Endothelial cell of umbilical vein (primary cell): ENCODE data around the gene CTNNA2. TPM values are rescaled to one million over a fixed set of nuclear protein-coding genes. Genes with fewer than 3 reads are reported as not detected.

Source experiments
- BruUV-seq: library from RNA; stranded (reverse); fragments of 400-500 nt; replicated peaks from 2 replicates; lab custom pipeline; 2021; lab: Mats Ljungman, UMichigan
- CTCF ChIA-PET: fragments of 300-600, 350-600 bp; sonication (Branson Sonifier 250); formaldehyde crosslinking; loops from one replicate; lab custom pipeline; 2021; ENCODE audit warnings: antibody characterized with exemption, inconsistent platforms; lab: Charles Lee
- POLR2A ChIA-PET: fragments of 300-600, 350-600 bp; sonication (Branson Sonifier 250); formaldehyde crosslinking; loops from one replicate; lab custom pipeline; 2021; ENCODE audit warnings: antibody characterized with exemption, inconsistent platforms; lab: Charles Lee
- DNase-seq: peaks from one replicate; pipeline ENCODE4 v3.0.0-alpha.2; 2011; ENCODE audit warnings: low read depth, low spot score
- FAIRE-seq: peaks from 2 replicates; lab custom pipeline; 2011; peaks lifted over from hg19 to GRCh38; lab: Jason Lieb, UNC
- H2AFZ ChIP-seq: 2 replicates; pipeline ENCODE4 v1.6.0; 2012; ENCODE audit warnings: low read depth, low read length, control low read depth, inconsistent platforms
- H3K27ac ChIP-seq: 2 replicates; pipeline ENCODE4 v1.5.1; 2011; ENCODE audit warnings: low read depth, mild to moderate bottlenecking, control low read depth, low read length, moderate library complexity; ENCODE audit not compliant: insufficient read depth
- H3K27me3 ChIP-seq, 2 experiments: 2 replicates each; pipeline versions ENCODE4 v1.6.0 to v1.6.1; 2011; ENCODE audit warnings: low read length in 2 of 2, mixed read lengths in 1 of 2; ENCODE audit not compliant: control insufficient read depth in 2 of 2, insufficient read depth in 2 of 2
- H3K36me3 ChIP-seq, 2 experiments: 2 replicates in 1 of 2; 3 replicates in 1 of 2; pipeline ENCODE4 v1.5.1; 2011; ENCODE audit warnings: low read length in 2 of 2, mild to moderate bottlenecking in 1 of 2, moderate library complexity in 1 of 2; ENCODE audit not compliant: control insufficient read depth in 2 of 2, insufficient read depth in 2 of 2; ENCODE audit errors: extremely low read depth in 1 of 2
- H3K4me1 ChIP-seq: 3 replicates; pipeline ENCODE4 v1.5.1; 2011; ENCODE audit warnings: mild to moderate bottlenecking, low read length; ENCODE audit not compliant: control insufficient read depth, insufficient read depth; ENCODE audit errors: extremely low read depth
- H3K4me2 ChIP-seq: 2 replicates; pipeline ENCODE4 v1.6.1; 2011; ENCODE audit warnings: low read length, control low read depth, mixed read lengths; ENCODE audit not compliant: insufficient read depth
- H3K4me3 ChIP-seq, 3 experiments: fragments of 200-600 bp in 1 of 3; sonication (generic), shearing (Covaris generic) in 1 of 3; replicated peaks in 1 of 3; 2 replicates each; pipeline ENCODE4 v1.5.1; 2011 to 2016; ENCODE audit warnings: control low read depth in 3 of 3, low read length in 3 of 3, mild to moderate bottlenecking in 2 of 3, inconsistent platforms in 1 of 3, low read depth in 1 of 3, moderate library complexity in 1 of 3; ENCODE audit not compliant: insufficient read depth in 1 of 3
- H3K79me2 ChIP-seq: 2 replicates; pipeline ENCODE4 v1.6.0; 2012; ENCODE audit warnings: low read length, inconsistent platforms; ENCODE audit not compliant: control insufficient read depth, insufficient read depth
- H3K9ac ChIP-seq: replicated peaks from 2 replicates; pipeline ENCODE3; 2011; ENCODE audit warnings: low read length, control low read depth; ENCODE audit not compliant: insufficient read depth; ENCODE audit errors: extremely low read depth
- H3K9me1 ChIP-seq: replicated peaks from 3 replicates; pipeline ENCODE4 v1.6.0; 2011; ENCODE audit warnings: mild to moderate bottlenecking, low read length; ENCODE audit not compliant: control insufficient read depth, insufficient read depth; ENCODE audit errors: extremely low read depth
- H3K9me3 ChIP-seq: replicated peaks from 2 replicates; pipeline ENCODE4 v1.5.1; 2012; ENCODE audit warnings: low read length, inconsistent platforms; ENCODE audit not compliant: control insufficient read depth, insufficient read depth
- H4K20me1 ChIP-seq: replicated peaks from 2 replicates; pipeline ENCODE3; 2011; ENCODE audit warnings: mild to moderate bottlenecking, low read length; ENCODE audit not compliant: control insufficient read depth, insufficient read depth; ENCODE audit errors: extremely low read depth
- EZH2 ChIP-seq: IDR thresholded peaks from 2 replicates; pipeline ENCODE4 v1.6.1; 2012; ENCODE audit warnings: borderline replicate concordance, low read depth, mild to moderate bottlenecking, moderate library complexity, low read length, inconsistent platforms; ENCODE audit not compliant: severe bottlenecking
- FOS ChIP-seq: IDR thresholded peaks from 2 replicates; pipeline ENCODE4 v1.6.1; 2011; ENCODE audit warnings: mild to moderate bottlenecking, low read length, moderate library complexity, borderline replicate concordance; ENCODE audit not compliant: insufficient read depth
- GATA2 ChIP-seq: IDR thresholded peaks from 2 replicates; pipeline ENCODE4 v1.7.0; 2011; ENCODE audit warnings: low read depth, mild to moderate bottlenecking, moderate library complexity, mixed read lengths, low read length; ENCODE audit not compliant: insufficient read length, insufficient read depth
- JUN ChIP-seq: IDR thresholded peaks from 2 replicates; pipeline ENCODE4 v1.6.1; 2011; ENCODE audit warnings: borderline replicate concordance, low read depth; ENCODE audit not compliant: insufficient read length, insufficient read depth
- MYC ChIP-seq: IDR thresholded peaks from one replicate; pipeline ENCODE4 v1.6.1; 2011; ENCODE audit warnings: mild to moderate bottlenecking, low read depth, low read length
- POLR2A ChIP-seq: IDR thresholded peaks from 2 replicates; pipeline ENCODE4 v1.6.1; 2012; ENCODE audit warnings: low read depth, mild to moderate bottlenecking, control low read depth, low read length
- POLR2AphosphoS5 ChIP-seq: IDR thresholded peaks from 2 replicates; pipeline ENCODE4 v1.6.1; 2012; ENCODE audit warnings: low read depth, mild to moderate bottlenecking, control low read depth, low read length, moderate library complexity; ENCODE audit not compliant: insufficient read depth
- dilution Hi-C: fragments of 300-500 bp; cut with MboI; formaldehyde crosslinking; loops from one replicate; pipeline ENCODE4 v1.15.0; 2019; ENCODE audit warnings: low sequenced_read_pairs; ENCODE audit not compliant: extremely low pct_ligation_motif_present
- intact Hi-C: fragments of 100-400 bp; cut with micrococcal nuclease; formaldehyde crosslinking; loops from one replicate; pipeline ENCODE4 v1.10.0; 2022
- polyA plus RNA-seq, 4 experiments: library from polyadenylated mRNA; depleted of rRNA in 3 of 4; stranded (reverse) in 3 of 4; unstranded in 1 of 4; fragments of >200 nt; gene quantifications; 2 replicates each; pipeline versions ENCODE4 v1.2.1 to v1.2.3, GENCODE V29; 2011 to 2012; ENCODE audit warnings: missing spikeins in 1 of 4
- total RNA-seq: library from RNA; stranded (reverse); gene quantifications from 2 replicates; pipeline ENCODE4 v1.2.3, GENCODE V29; 2021
- TF ChIP-seq, protein P1 (sequence below): IDR thresholded peaks from 2 replicates; pipeline ENCODE4 v1.6.1; 2011; ENCODE audit not compliant: insufficient read depth, insufficient read length
- TF ChIP-seq, protein P2 (sequence below), 2 donors: IDR thresholded peaks; 1 replicate in 1 of 2; 2 replicates in 1 of 2; pipeline ENCODE4 v1.5.1; 2011; ENCODE audit warnings: low read length in 2 of 2, mild to moderate bottlenecking in 2 of 2, moderate library complexity in 2 of 2, control low read depth in 1 of 2, inconsistent platforms in 1 of 2, low read depth in 1 of 2; ENCODE audit not compliant: insufficient read depth in 1 of 2; ENCODE audit errors: extremely low read depth in 1 of 2

Gene CTNNA2
- total and polyA plus RNA-seq, 2 donors (not counting 3 experiments of a cell fraction or from before 2014, with no cell fraction given): not detected

DNA sequence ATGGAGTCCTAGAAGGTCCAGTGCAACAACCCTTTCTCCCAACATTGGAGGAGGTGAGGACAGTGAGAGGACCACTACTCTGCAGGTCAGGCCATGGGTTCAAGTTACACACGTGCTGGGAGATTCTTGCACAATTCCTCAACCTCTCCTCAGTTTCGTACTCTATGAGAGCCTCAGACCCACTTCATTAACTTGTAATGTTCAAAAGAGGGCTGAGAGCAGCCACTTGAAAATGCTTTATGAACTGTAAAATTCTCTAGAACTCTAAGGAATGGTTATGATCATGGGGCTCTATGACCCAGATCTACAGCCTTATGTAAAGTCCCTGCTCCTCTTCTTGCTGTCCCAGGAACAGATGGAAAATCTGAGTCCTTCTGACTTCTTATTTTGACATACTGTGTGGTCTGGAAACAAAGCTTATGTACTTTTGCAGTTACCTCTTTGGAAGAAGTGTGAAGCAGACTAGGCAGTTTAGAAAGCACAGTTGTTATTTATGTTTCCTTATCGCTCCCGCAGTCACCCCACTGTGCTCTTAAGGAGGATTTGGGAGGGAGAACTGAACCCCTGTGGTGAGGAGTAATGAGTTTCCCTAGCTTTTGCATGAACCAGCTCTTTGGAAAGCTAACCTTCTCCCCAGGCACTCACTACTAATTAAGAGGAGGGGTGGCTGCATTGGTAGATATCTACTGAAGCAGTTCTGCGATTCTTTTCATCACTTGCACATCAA lies 495.1 kb downstream of the CTNNA2 start:
- no peaks in the 10 kb centered on the region for H3K79me2 ChIP-seq
- H4K20me1 ChIP-seq: no peaks in the 10 kb centered on the region
- H3K4me2 ChIP-seq: no peak overlapping the region
- H3K9ac ChIP-seq: no peak overlapping the region
- ChIA-PET POLR2A (no interaction called here), CTCF (no interaction called here)
- intact Hi-C loops (no loop called here), dilution Hi-C loops (no loop called here)
- no TSS peak for BruUV-seq
- no peak overlapping the region for H3K27ac ChIP-seq
- TF ChIP-seq EZH2 (no peak), MYC (no peak), POLR2AphosphoS5 (no peak), GATA2 (no peak), FOS (no peak), POLR2A (no peak), JUN (no peak)
- TF ChIP-seq, protein P1, sequence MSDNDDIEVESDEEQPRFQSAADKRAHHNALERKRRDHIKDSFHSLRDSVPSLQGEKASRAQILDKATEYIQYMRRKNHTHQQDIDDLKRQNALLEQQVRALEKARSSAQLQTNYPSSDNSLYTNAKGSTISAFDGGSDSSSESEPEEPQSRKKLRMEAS: no peak
- TF ChIP-seq, protein P2, sequence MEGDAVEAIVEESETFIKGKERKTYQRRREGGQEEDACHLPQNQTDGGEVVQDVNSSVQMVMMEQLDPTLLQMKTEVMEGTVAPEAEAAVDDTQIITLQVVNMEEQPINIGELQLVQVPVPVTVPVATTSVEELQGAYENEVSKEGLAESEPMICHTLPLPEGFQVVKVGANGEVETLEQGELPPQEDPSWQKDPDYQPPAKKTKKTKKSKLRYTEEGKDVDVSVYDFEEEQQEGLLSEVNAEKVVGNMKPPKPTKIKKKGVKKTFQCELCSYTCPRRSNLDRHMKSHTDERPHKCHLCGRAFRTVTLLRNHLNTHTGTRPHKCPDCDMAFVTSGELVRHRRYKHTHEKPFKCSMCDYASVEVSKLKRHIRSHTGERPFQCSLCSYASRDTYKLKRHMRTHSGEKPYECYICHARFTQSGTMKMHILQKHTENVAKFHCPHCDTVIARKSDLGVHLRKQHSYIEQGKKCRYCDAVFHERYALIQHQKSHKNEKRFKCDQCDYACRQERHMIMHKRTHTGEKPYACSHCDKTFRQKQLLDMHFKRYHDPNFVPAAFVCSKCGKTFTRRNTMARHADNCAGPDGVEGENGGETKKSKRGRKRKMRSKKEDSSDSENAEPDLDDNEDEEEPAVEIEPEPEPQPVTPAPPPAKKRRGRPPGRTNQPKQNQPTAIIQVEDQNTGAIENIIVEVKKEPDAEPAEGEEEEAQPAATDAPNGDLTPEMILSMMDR (IDR thresholded peaks at IDR 0.05; ENCODE audit: extremely low read depth in 1 of 2, insufficient read depth in 1 of 2, low read depth in 1 of 2, low read length in 2 of 2): no peak
- no peak for FAIRE-seq
- H3K9me1 ChIP-seq: no peaks in the 10 kb centered on the region
- DNase-seq: no peak
- no peaks in the 10 kb centered on the region for H3K27me3 ChIP-seq
- H3K9me3 ChIP-seq: peaks cover 5% of the 10 kb centered on the region
- H3K36me3 ChIP-seq: no peaks in the 10 kb centered on the region
- no peaks in the 10 kb centered on the region for H3K4me1 ChIP-seq
- no peak overlapping the region for H2AFZ ChIP-seq
- H3K4me3 ChIP-seq: no peak overlapping the region
